ENCODE results near the gene MFSD12.
A peak's percentile ranks its signal among the peaks of the same experiment; 100 is the strongest.
"Not testable (repeated sequence)": the region's sequence is repeated elsewhere in the genome, so short reads cannot be mapped to it uniquely, and the experiment has no call there.

The MFSD12 gene

GRCh38 chr19:3508771-3509535 is 48.4 kb downstream of the MFSD12 start:
- no peak for DNase-seq (ENCODE audit: low read depth in 1 of 2, low spot score in 1 of 2)

GRCh38 chr19:3508121-3508661 is 49.2 kb downstream of the MFSD12 start:
- not testable (repeated sequence) for DNase-seq (ENCODE audit: low read depth in 1 of 2, low spot score in 1 of 2)

GRCh38 chr19:3507371-3508120 is 49.8 kb downstream of the MFSD12 start:
- DNase-seq (ENCODE audit: low read depth in 1 of 2, low spot score in 1 of 2) = no peak

GRCh38 chr19:3506384-3507340 is 50.7 kb downstream of the MFSD12 start:
- DNase-seq (ENCODE audit: low read depth in 1 of 2, low spot score in 1 of 2) = no peak

- DNase-seq (ENCODE audit: low read depth in 1 of 2, low spot score in 1 of 2) = peak; percentile 98 to 99
These were observed 51.6 kb downstream of the MFSD12 start, which contains the start of gene FZR1 for GRCh38 chr19:3505598-3506383. Gene FZR1, plus strand, starts transcription at chr19:3506311. Its CDS starts 16,679 bp downstream, at chr19:3522990.

DNA sequence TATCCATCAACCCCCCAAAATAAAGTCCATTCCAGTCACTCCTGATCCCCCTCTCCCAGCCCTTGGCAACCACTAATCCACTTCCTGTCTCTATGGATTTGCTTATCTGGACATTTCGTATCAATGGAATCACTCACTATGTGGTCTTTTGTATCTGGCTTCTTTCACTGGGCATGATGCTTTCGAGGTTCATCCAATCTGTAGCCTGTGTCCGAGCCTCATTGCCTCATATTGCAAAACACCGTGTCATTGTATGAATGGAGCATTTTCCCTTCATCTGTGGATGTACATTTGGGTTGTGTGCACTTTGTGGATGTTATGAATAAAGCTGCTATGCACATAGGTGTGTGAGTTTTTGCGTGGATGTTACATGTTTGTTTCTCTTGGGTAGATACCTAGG is 52.7 kb downstream of the MFSD12 start:
- DNase-seq (ENCODE audit: low read depth in 1 of 2, low spot score in 1 of 2) = no peak

DNA sequence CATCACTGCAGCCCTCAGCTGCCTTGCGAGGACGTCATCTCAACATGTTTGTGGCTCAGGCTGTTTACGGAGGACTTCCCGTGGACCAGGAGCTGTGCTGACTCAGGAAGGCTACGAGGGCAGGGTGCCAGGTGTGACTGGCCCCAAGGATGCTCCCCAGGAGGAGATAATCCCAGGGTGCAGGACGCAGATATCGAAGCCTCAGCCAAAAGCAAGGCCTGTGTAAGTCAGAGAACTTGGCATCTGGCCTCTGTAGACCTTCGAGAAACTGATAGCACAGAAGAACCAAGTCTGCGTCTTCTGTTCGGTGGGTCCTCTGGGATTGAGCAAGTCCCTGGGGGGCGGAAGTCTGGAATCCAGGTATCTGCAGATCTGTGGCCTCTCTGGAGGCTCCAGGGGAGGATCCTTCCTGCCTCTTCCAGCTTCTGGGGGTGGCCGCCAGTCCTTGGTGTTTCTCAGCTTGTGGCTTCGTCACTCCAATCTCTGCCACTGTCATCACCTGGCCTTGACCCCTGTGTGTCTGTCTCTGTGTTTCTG is 54.3 kb downstream of the MFSD12 start:
- DNase-seq (ENCODE audit: low read depth in 1 of 2, low spot score in 1 of 2) = no peak

DNA sequence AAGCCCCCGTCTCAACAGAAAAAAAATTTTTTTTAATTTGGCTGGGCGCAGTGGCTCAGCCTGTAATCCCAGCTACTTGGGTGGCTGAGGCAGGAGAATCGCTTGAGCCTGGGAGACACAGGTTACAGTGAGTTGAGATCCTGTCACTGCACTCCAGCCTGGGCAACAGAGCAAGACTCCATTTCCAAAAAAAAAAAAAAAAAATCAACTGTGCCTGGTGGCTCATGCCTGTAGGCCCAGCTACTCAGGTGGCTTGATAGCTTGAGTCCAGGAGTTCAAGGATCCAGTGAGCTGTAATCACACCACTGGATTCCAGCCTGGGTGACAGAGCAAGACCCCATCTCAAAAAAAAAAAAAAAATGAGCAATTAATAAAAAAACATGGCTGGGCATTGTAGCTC is 55.6 kb downstream of the MFSD12 start:
- DNase-seq (ENCODE audit: low read depth in 1 of 2, low spot score in 1 of 2) = no peak

GRCh38 chr19:3500429-3501101 is 56.8 kb downstream of the MFSD12 start, which contains the start of gene DOHH:
Gene DOHH, minus strand, starts transcription at chr19:3500674. Its CDS starts 3,860 bp downstream, at chr19:3496814.
- peak; percentile 84 to 96 for DNase-seq (ENCODE audit: low read depth in 1 of 2, low spot score in 1 of 2)

DNA sequence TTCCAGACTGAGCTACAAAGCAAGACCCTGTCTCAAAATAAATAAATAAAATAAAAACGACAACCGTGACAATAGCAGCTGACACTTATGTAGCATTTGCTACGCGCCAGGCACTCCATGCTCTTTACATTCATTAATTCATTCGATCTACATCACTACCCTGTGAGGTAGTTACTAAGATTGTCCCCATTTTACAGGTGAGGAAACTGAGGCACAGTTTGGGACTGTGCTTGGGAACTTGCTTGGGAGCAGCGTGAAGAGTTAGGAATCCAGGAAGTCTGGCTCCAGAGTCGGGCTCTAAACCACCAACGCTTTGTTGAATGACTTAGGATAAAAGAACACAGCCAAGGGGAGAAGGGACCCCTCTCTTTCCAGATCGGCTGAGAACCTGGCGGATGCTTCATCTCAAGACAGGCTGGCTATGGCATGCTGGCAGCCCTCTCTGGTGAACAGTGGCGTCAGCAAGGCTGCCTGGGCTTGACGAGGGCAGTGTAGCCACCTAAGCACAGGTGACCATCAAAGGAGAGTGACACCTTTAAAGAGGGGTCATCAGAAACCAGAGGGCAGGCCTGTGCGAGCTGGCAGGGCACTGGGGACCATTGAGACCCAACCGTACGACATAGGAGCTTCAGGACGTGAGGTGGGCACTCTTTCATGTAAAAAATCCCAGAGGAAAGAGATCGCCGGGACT is 57.5 kb downstream of the MFSD12 start:
- no peak for DNase-seq (ENCODE audit: low read depth in 1 of 2, low spot score in 1 of 2)

GRCh38 chr19:3497757-3498520 is 59.4 kb downstream of the MFSD12 start:
- DNase-seq (ENCODE audit: low read depth in 1 of 2, low spot score in 1 of 2) = no peak

DNA sequence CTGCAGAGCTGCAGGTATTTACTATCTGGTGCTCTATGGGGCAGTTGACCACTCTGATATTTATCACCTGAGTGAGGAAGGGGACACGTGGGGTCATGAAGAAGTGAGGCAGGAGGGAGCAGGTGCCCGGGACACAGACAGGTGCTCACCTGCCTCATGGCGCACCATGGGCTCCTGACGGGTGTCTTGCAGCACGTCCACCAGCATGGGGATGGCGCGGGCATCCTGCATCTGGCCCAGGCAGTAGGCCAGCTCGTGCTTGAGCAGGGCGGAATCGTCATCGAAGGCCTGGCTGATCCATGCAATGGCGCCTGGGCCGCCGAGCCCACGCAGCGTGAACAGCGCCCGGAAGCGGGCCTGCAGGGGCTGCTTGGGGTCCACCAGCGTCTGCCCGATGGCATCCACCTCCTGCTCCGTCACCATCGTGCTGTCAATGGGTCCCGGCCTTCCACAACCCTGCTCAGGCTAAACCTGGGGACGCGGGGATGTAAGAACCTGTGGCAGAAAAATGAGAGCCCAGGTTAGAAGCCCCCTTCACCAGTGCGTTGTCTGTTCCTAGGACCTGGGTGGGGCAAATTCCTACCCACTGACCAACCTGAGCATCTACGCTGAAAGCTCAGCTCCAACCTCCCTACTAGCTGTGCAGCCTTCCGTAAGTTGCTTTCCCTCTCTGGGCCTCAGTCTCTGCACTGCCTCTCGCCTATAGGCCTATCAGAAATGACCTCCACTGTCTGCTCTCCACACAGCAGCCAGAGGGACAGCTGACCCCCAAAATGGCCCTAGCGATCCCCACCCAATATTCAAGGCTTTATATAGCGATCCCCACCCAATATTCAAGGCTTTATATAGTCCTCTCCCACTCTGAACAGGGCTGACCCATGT is 60.8 kb downstream of the MFSD12 start:
- DNase-seq (ENCODE audit: low read depth in 1 of 2, low spot score in 1 of 2) = no peak

DNA sequence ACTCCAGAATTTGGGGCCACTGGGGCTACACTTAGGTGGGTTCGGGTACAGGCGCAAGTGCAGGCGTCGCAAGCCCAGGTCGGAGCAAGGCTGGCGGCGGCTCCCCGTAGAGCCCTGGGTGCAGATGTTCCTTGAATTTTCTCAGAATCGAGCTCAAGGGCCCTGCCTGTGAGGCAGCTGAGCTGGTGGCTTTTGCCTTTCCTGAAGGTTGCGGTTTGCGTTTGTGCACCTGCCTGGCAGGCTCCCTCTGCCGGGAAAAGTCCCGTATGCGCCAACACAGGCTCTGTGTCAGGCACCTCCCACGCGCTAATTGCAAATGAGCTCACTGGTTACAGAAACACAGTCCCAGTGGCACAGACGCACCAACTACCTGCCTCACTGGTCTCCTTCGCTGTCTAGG is 62.8 kb downstream of the MFSD12 start:
- peak in 1 of 2 donors; percentile 57 for DNase-seq (ENCODE audit: low read depth in 1 of 2, low spot score in 1 of 2)
